Measurements from ENCODE around the gene AKR1B15.
"Not testable (repeated sequence)": the region's sequence is repeated elsewhere in the genome, so short reads cannot be mapped to it uniquely, and the experiment has no call there.

DNA sequence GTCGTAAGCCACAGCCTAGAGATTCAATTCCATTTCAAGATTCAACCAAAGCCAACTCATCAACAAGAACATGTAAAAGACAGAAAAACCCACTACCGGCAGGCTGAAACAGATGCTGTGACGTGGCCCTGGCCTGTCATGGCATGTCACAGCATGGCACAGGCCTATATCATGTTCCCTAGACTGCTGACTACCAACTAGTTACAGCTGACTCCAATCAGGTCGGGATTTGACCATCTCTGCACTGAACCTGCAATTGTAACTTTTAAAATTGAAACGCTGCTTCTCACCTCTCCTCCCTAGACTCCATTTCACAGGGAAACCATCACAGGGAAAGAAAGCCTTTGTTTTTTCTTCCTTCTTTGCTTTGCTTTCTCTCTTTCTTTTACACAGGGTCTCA lies 12.7 kb downstream of the AKR1B15 start:
- not testable (repeated sequence) for TF ChIP-seq EZH2 (IDR thresholded peaks at IDR 0.05; ENCODE audit: borderline replicate concordance, low read depth, low read length, poor library complexity, severe bottlenecking)
- TF ChIP-seq, protein P1, sequence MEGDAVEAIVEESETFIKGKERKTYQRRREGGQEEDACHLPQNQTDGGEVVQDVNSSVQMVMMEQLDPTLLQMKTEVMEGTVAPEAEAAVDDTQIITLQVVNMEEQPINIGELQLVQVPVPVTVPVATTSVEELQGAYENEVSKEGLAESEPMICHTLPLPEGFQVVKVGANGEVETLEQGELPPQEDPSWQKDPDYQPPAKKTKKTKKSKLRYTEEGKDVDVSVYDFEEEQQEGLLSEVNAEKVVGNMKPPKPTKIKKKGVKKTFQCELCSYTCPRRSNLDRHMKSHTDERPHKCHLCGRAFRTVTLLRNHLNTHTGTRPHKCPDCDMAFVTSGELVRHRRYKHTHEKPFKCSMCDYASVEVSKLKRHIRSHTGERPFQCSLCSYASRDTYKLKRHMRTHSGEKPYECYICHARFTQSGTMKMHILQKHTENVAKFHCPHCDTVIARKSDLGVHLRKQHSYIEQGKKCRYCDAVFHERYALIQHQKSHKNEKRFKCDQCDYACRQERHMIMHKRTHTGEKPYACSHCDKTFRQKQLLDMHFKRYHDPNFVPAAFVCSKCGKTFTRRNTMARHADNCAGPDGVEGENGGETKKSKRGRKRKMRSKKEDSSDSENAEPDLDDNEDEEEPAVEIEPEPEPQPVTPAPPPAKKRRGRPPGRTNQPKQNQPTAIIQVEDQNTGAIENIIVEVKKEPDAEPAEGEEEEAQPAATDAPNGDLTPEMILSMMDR (conservative IDR thresholded peaks at IDR 0.05; ENCODE audit: low read depth, low read length), result not testable (repeated sequence)

Data from A673 (cell line).